D721Med (cell line): ENCODE results near the gene ZCCHC17.

Experiments used
- DNase-seq: peaks from one replicate; pipeline ENCODE4 v3.0.0; 2011; ENCODE audit warnings: low spot score; ENCODE audit not compliant: insufficient read length
- FAIRE-seq: peaks from 2 replicates; lab custom pipeline; 2011; peaks lifted over from hg19 to GRCh38; lab: Jason Lieb, UNC
- CTCF ChIP-seq: IDR thresholded peaks from 2 replicates; pipeline ENCODE4 v1.5.1; 2012; ENCODE audit warnings: mild to moderate bottlenecking, control low read depth; ENCODE audit not compliant: insufficient read depth; ENCODE audit errors: missing control alignments

The ZCCHC17 gene

GRCh38 chr1:31373056-31373896 lies 76.4 kb downstream of the ZCCHC17 start, which contains the start of gene FABP3:
Gene FABP3 (minus strand): TSS chr1:31373076. CDS start chr1:31373014, 62 bp downstream.
- FAIRE-seq: no peak
- DNase-seq: no peak

DNA sequence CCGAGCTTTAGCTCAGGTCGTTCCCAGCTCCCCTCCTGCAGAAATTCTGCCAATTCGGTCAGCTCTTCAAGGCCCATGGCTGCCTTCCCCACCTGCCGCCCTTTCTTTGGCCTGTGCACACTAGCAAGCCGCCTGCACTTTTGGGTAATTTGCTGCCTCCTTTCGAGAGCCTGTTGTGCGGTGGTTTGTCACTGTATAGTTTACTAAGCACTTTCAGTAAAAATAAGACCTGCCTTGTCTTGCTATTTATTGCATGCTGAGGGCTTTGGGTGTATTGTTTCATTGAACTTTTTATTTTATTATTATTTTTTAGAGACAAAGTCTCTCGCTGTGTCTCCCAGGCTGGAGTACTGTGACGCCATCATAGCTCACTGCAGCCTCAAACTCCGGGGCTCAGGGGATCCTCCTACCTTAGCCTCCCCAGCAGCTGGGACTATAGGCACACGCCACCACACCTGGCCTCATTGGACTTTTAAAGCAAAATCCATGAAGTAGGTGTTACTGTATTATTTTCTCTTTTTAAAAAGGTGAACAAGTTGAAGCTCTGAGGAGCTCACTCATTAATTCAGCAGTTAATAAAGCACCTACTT lies 77.2 kb downstream of the ZCCHC17 start:
- FAIRE-seq (no peak), DNase-seq (no peak)
- no peak for TF ChIP-seq CTCF

More at GRCh38 chr1:31373056-31373896, 76.4 kb downstream of the ZCCHC17 start, which contains the start of gene FABP3:
- no peak for TF ChIP-seq CTCF

DNA sequence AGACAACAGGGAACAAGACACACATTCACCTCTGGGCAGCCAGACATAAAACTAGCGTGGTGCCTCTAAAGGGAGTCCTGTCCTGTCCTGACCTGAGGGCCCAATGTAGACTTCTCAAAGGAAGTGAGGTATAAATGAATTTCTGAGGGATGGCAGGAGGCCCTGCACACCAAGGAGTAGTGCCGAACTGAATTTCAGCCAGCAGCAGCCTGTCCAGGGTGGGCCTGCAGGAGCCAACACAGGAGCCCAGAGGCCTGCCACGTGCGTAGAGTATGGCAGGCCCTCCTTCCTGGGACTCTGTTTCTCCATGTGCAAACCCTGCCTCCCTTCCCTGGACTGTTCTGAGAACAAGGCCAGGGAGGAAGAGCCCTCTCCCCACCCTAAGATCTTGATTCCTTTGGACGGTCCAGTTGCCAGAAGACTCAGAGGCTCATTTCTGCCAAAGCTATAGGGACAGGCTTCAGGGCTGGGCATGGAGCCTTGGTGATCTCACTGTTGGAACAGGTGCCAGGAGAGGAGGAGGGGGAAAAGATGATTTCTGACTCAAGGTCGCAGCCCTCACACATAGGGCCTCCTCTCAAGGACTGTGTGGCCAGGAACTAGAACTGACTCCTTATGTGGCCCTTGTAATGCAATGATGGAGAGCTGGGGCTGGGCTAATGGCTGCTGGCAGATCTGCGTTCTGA lies 77.8 kb downstream of the ZCCHC17 start:
- TF ChIP-seq CTCF: no peak
- FAIRE-seq (no peak), DNase-seq (no peak)

- no peak for DNase-seq
- TF ChIP-seq CTCF: no peak
- no peak for FAIRE-seq
These were observed 79.7 kb downstream of the ZCCHC17 start for GRCh38 chr1:31376375-31377134.

GRCh38 chr1:31377364-31377863 lies 80.6 kb downstream of the ZCCHC17 start:
- DNase-seq: no peak
- FAIRE-seq: no peak
- TF ChIP-seq CTCF: no peak

GRCh38 chr1:31378001-31378400 lies 81.2 kb downstream of the ZCCHC17 start:
- DNase-seq: no peak
- no peak for FAIRE-seq
- no peak for TF ChIP-seq CTCF
